ENCODE data around the gene KLF3.

The KLF3 gene

DNA sequence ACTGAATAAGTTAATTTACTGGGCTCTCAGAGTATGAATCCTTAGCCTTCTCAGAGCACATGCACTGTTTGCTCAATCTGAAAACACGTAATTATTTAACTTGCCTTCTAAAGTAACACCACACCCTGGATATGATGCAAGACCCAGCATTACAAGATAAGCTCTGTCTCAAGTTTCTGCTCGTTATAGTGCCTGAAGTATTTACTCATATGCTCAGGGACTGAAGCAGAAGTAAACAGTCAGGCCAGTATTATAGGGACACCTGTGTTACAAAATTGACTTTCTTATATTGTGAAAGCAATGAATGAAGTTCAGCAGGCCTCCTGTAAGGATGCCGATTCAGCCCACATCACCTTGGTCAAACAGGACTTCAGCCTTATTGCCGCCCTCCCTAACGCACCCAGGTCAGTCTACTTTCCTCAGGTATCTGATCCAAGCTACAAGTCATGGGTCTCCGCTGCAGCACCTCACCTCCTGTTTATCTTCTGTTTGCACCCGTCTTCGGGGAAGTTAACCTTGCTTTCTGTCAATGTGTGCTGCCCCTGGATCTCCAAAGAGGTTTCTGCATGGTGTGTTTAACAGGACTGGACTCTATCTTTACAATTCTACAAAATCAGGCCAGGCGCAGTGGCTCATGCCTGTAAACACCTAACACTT is 42.8 kb upstream of the KLF3 start:
- Histone ChIP-seq H3K9me3 (ENCODE audit: control insufficient read depth, insufficient read depth, low read depth, low read length) (no peaks in the 10 kb centered on the region), H3K4me3 (ENCODE audit: low read depth, low read length) (no peak overlapping the region), H3K4me1 (ENCODE audit: control insufficient read depth, insufficient read depth, low read length) (no peaks in the 10 kb centered on the region; the same call in 1 of the 2 replicates), H3K36me3 (ENCODE audit: control insufficient read depth in 2 of 2, insufficient read depth in 1 of 2, low read length in 2 of 2) (no peaks in the 10 kb centered on the region), H3K27ac (ENCODE audit: extremely low read depth, low read depth, low read length) (peak overlapping the region; percentile 47; the same call in 1 of the 2 replicates)
- POLR2A ChIA-PET = no interaction called here
- CTCF ChIA-PET = interaction anchor here (0.9 kb wide), 1 partner anchor 55 kb away, joined by 5 read pairs; no protein-coding TSS in a partner anchor
- TF ChIP-seq KLF8 (tag by site-specific recombination; IDR thresholded peaks at IDR 0.05) (peak; percentile 80), GLI4 (tag by site-specific recombination; IDR thresholded peaks at IDR 0.05) (no peak), ZNF473 (tag by site-specific recombination; IDR thresholded peaks at IDR 0.05) (no peak), ZNF654 (tag by site-specific recombination; IDR thresholded peaks at IDR 0.05; ENCODE audit: low read depth) (no peak; the same call in 1 of the 2 replicates), ZNF521 (tag by site-specific recombination; IDR thresholded peaks at IDR 0.05) (no peak), ZNF76 (tag by site-specific recombination; IDR thresholded peaks at IDR 0.05; ENCODE audit: borderline replicate concordance, low read depth) (no peak), ZNF561 (tag by site-specific recombination; IDR thresholded peaks at IDR 0.05; ENCODE audit: borderline replicate concordance) (no peak), ZNF585B (tag by site-specific recombination; IDR thresholded peaks at IDR 0.05) (no peak), BCL11A (tag by site-specific recombination; IDR thresholded peaks at IDR 0.05; ENCODE audit: low read depth) (no peak), ZNF354C (tag by site-specific recombination; IDR thresholded peaks at IDR 0.05; ENCODE audit: borderline replicate concordance, low read depth) (no peak), BCL11B (tag by site-specific recombination; IDR thresholded peaks at IDR 0.05; ENCODE audit: low read depth) (no peak), ZNF426 (tag by site-specific recombination; IDR thresholded peaks at IDR 0.05) (no peak), ZNF112 (tag by site-specific recombination; IDR thresholded peaks at IDR 0.05) (no peak), TRIM28 (IDR thresholded peaks at IDR 0.05; ENCODE audit: borderline replicate concordance, low read length) (peak; percentile 76; the same call in 1 of the 2 replicates), ZNF621 (tag by site-specific recombination; IDR thresholded peaks at IDR 0.05) (no peak), ZFP37 (tag by site-specific recombination; IDR thresholded peaks at IDR 0.05) (no peak)
- TF ChIP-seq, protein P1, sequence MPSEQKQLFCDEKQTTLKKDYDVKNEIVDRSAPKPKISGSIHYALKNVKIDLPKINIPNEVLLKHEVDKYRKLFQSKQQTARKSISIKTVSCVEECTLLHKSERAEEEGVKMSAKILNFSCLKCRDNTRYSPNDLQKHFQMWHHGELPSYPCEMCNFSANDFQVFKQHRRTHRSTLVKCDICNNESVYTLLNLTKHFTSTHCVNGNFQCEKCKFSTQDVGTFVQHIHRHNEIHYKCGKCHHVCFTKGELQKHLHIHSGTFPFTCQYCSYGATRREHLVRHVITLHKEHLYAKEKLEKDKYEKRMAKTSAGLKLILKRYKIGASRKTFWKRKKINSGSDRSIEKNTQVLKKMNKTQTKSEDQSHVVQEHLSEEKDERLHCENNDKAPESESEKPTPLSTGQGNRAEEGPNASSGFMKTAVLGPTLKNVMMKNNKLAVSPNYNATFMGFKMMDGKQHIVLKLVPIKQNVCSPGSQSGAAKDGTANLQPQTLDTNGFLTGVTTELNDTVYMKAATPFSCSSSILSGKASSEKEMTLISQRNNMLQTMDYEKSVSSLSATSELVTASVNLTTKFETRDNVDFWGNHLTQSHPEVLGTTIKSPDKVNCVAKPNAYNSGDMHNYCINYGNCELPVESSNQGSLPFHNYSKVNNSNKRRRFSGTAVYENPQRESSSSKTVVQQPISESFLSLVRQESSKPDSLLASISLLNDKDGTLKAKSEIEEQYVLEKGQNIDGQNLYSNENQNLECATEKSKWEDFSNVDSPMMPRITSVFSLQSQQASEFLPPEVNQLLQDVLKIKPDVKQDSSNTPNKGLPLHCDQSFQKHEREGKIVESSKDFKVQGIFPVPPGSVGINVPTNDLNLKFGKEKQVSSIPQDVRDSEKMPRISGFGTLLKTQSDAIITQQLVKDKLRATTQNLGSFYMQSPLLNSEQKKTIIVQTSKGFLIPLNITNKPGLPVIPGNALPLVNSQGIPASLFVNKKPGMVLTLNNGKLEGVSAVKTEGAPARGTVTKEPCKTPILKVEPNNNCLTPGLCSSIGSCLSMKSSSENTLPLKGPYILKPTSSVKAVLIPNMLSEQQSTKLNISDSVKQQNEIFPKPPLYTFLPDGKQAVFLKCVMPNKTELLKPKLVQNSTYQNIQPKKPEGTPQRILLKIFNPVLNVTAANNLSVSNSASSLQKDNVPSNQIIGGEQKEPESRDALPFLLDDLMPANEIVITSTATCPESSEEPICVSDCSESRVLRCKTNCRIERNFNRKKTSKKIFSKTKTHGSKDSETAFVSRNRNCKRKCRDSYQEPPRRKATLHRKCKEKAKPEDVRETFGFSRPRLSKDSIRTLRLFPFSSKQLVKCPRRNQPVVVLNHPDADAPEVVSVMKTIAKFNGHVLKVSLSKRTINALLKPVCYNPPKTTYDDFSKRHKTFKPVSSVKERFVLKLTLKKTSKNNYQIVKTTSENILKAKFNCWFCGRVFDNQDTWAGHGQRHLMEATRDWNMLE (tag by site-specific recombination; conservative IDR thresholded peaks at IDR 0.05; ENCODE audit: low read depth) = no peak
- TF ChIP-seq, protein P2, sequence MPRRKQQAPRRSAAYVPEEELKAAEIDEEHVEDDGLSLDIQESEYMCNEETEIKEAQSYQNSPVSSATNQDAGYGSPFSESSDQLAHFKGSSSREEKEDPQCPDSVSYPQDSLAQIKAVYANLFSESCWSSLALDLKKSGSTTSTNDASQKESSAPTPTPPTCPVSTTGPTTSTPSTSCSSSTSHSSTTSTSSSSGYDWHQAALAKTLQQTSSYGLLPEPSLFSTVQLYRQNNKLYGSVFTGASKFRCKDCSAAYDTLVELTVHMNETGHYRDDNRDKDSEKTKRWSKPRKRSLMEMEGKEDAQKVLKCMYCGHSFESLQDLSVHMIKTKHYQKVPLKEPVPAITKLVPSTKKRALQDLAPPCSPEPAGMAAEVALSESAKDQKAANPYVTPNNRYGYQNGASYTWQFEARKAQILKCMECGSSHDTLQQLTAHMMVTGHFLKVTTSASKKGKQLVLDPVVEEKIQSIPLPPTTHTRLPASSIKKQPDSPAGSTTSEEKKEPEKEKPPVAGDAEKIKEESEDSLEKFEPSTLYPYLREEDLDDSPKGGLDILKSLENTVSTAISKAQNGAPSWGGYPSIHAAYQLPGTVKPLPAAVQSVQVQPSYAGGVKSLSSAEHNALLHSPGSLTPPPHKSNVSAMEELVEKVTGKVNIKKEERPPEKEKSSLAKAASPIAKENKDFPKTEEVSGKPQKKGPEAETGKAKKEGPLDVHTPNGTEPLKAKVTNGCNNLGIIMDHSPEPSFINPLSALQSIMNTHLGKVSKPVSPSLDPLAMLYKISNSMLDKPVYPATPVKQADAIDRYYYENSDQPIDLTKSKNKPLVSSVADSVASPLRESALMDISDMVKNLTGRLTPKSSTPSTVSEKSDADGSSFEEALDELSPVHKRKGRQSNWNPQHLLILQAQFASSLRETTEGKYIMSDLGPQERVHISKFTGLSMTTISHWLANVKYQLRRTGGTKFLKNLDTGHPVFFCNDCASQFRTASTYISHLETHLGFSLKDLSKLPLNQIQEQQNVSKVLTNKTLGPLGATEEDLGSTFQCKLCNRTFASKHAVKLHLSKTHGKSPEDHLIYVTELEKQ (tag by site-specific recombination; IDR thresholded peaks at IDR 0.05; ENCODE audit: borderline replicate concordance) = no peak
- TF ChIP-seq, protein P3, sequence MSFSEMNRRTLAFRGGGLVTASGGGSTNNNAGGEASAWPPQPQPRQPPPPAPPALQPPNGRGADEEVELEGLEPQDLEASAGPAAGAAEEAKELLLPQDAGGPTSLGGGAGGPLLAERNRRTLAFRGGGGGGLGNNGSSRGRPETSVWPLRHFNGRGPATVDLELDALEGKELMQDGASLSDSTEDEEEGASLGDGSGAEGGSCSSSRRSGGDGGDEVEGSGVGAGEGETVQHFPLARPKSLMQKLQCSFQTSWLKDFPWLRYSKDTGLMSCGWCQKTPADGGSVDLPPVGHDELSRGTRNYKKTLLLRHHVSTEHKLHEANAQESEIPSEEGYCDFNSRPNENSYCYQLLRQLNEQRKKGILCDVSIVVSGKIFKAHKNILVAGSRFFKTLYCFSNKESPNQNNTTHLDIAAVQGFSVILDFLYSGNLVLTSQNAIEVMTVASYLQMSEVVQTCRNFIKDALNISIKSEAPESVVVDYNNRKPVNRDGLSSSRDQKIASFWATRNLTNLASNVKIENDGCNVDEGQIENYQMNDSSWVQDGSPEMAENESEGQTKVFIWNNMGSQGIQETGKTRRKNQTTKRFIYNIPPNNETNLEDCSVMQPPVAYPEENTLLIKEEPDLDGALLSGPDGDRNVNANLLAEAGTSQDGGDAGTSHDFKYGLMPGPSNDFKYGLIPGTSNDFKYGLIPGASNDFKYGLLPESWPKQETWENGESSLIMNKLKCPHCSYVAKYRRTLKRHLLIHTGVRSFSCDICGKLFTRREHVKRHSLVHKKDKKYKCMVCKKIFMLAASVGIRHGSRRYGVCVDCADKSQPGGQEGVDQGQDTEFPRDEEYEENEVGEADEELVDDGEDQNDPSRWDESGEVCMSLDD (tag by site-specific recombination; IDR thresholded peaks at IDR 0.05) = no peak
- TF ChIP-seq, protein P4, sequence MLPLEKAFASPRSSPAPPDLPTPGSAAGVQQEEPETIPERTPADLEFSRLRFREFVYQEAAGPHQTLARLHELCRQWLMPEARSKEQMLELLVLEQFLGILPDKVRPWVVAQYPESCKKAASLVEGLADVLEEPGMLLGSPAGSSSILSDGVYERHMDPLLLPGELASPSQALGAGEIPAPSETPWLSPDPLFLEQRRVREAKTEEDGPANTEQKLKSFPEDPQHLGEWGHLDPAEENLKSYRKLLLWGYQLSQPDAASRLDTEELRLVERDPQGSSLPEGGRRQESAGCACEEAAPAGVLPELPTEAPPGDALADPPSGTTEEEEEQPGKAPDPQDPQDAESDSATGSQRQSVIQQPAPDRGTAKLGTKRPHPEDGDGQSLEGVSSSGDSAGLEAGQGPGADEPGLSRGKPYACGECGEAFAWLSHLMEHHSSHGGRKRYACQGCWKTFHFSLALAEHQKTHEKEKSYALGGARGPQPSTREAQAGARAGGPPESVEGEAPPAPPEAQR (tag by site-specific recombination; IDR thresholded peaks at IDR 0.05) = no peak
- TF ChIP-seq, protein P5, sequence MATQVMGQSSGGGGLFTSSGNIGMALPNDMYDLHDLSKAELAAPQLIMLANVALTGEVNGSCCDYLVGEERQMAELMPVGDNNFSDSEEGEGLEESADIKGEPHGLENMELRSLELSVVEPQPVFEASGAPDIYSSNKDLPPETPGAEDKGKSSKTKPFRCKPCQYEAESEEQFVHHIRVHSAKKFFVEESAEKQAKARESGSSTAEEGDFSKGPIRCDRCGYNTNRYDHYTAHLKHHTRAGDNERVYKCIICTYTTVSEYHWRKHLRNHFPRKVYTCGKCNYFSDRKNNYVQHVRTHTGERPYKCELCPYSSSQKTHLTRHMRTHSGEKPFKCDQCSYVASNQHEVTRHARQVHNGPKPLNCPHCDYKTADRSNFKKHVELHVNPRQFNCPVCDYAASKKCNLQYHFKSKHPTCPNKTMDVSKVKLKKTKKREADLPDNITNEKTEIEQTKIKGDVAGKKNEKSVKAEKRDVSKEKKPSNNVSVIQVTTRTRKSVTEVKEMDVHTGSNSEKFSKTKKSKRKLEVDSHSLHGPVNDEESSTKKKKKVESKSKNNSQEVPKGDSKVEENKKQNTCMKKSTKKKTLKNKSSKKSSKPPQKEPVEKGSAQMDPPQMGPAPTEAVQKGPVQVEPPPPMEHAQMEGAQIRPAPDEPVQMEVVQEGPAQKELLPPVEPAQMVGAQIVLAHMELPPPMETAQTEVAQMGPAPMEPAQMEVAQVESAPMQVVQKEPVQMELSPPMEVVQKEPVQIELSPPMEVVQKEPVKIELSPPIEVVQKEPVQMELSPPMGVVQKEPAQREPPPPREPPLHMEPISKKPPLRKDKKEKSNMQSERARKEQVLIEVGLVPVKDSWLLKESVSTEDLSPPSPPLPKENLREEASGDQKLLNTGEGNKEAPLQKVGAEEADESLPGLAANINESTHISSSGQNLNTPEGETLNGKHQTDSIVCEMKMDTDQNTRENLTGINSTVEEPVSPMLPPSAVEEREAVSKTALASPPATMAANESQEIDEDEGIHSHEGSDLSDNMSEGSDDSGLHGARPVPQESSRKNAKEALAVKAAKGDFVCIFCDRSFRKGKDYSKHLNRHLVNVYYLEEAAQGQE (tag by site-specific recombination; IDR thresholded peaks at IDR 0.05) = no peak
